Upper lobe of left lung (tissue), 6 donors: Measurements from ENCODE around the gene HTRA1. TPM values are rescaled to one million over a fixed set of nuclear protein-coding genes. Genes with fewer than 3 reads are reported as not detected.

Source experiments
- ATAC-seq, 2 donors: fragments of 200-7000 bp; cut with Tn5 transposase; one replicate each; pipeline ENCODE4 v1.9.1; 2022; ENCODE audit warnings: mild to moderate bottlenecking in 2 of 2, moderate library complexity in 2 of 2; ENCODE audit not compliant: low FRiP score in 2 of 2
- DNase-seq, 2 donors: peaks; one replicate each; pipeline ENCODE4 v3.0.0-alpha.2; 2019 to 2020
- H3K27ac ChIP-seq, 4 donors: fragments of 200-600 bp; sonication (generic); one replicate each; pipeline ENCODE4 v1.5.1; 2016 to 2019
- H3K27me3 ChIP-seq, 4 donors: fragments of 200-600 bp; sonication (generic); one replicate each; pipeline ENCODE4 v1.5.1; 2017 to 2019
- H3K36me3 ChIP-seq, 4 donors: fragments of 200-600 bp; sonication (generic); one replicate each; pipeline ENCODE4 v1.5.1; 2016 to 2019
- H3K4me1 ChIP-seq, 4 donors: fragments of 200-600 bp; sonication (generic); one replicate each; pipeline ENCODE4 v1.5.1; 2018 to 2019
- H3K4me3 ChIP-seq, 4 donors: fragments of 200-600 bp; sonication (generic); one replicate each; pipeline ENCODE4 v1.5.1; 2017 to 2019; ENCODE audit warnings: mild to moderate bottlenecking in 2 of 4, moderate library complexity in 1 of 4
- H3K9me3 ChIP-seq, 4 donors: fragments of 200-600 bp; sonication (generic); one replicate each; pipeline ENCODE4 v1.5.1; 2018 to 2019
- CTCF ChIP-seq, 6 experiments: fragments of 450-650 bp in 4 of 6; fragments of 200-600 bp in 2 of 6; sonication (generic) in 2 of 6; IDR thresholded peaks; one replicate each; pipeline ENCODE4 v1.5.1; 2016 to 2019; ENCODE audit warnings: antibody characterized with exemption in 6 of 6
- EP300 ChIP-seq, 4 donors: sonication (generic); formaldehyde crosslinking; IDR thresholded peaks; one replicate each; pipeline ENCODE4 v1.5.1; 2017; ENCODE audit warnings: antibody characterized with exemption in 4 of 4, control low read depth in 2 of 4
- POLR2A ChIP-seq, 4 donors: fragments of 450-650 bp; IDR thresholded peaks; one replicate each; pipeline ENCODE4 v1.5.1; 2016 to 2017; ENCODE audit warnings: antibody characterized with exemption in 4 of 4, mild to moderate bottlenecking in 2 of 4
- POLR2AphosphoS5 ChIP-seq, 2 donors: sonication (generic); formaldehyde crosslinking; IDR thresholded peaks; one replicate each; pipeline ENCODE4 v1.5.1; 2017; ENCODE audit warnings: antibody characterized with exemption in 2 of 2
- WGBS, 2 donors: methylation state at CpG; one replicate each; pipeline ENCODE4 v1.1.5; 2017 to 2018; 5-methylcytosine and 5-hydroxymethylcytosine counted together
- total RNA-seq, 6 donors: library from RNA; depleted of rRNA in 4 of 6; stranded (reverse); fragments of >200 nt in 4 of 6; gene quantifications; one replicate each; pipeline versions ENCODE4 v1.1.0 to v1.2.1, GENCODE V29; 2016 to 2021
- donor health status: DM: no; HTN: no; CAD: no; lungs with moderate emphysema.
- donor health status: DM: no; HTN: yes; CAD: no; lungs with severe emphysema.

HTRA1 gene
- total RNA-seq, 6 donors from 2014 or later: 20.7 to 72.8 (median 36.2) TPM

- TF ChIP-seq CTCF (IDR thresholded peaks at IDR 0.05) (no peak), POLR2AphosphoS5 (IDR thresholded peaks at IDR 0.05) (no peak), EP300 (IDR thresholded peaks at IDR 0.05) (no peak), POLR2A (IDR thresholded peaks at IDR 0.05) (no peak)
- Histone ChIP-seq H3K9me3 (no peaks in the 10 kb centered on the region), H3K4me3 (no peak overlapping the region), H3K27me3 (no peaks in the 10 kb centered on the region), H3K36me3 (peaks cover 0 to 5% (median 0%) of the 10 kb centered on the region in 4 donors), H3K4me1 (peaks cover 12 to 25% (median 18%) of the 10 kb centered on the region in 4 donors), H3K27ac (no peak overlapping the region)
- ATAC-seq (no peak), DNase-seq (no peak)
- WGBS, 2 donors: 74 to 80% methylated on average over 4 of the region's 4 CpGs
Observed at GRCh38 chr10:122490268-122490667, 28.9 kb downstream of the HTRA1 start.

- H3K4me1 ChIP-seq: peaks cover 9 to 18% (median 16%) of the 10 kb centered on the region in 4 donors
- TF ChIP-seq EP300 (IDR thresholded peaks at IDR 0.05) (no peak), CTCF (IDR thresholded peaks at IDR 0.05) (no peak), POLR2AphosphoS5 (IDR thresholded peaks at IDR 0.05) (no peak), POLR2A (IDR thresholded peaks at IDR 0.05) (no peak)
- DNase-seq (peak in 1 of 2 donors; percentile 71), ATAC-seq (no peak)
- H3K9me3 ChIP-seq: no peaks in the 10 kb centered on the region
- WGBS, 2 donors: 81 to 88% methylated on average over 18 to 26 of the region's 26 CpGs
- no peak overlapping the region for H3K4me3 ChIP-seq
- H3K27ac ChIP-seq: no peak overlapping the region
- peaks cover 0 to 5% (median 0%) of the 10 kb centered on the region in 4 donors for H3K36me3 ChIP-seq
- no peaks in the 10 kb centered on the region for H3K27me3 ChIP-seq
Observed at GRCh38 chr10:122490786-122491680, 29.7 kb downstream of the HTRA1 start.

- Histone ChIP-seq H3K27me3 (no peaks in the 10 kb centered on the region), H3K4me3 (no peak overlapping the region), H3K27ac (no peak overlapping the region), H3K36me3 (peaks cover 0 to 5% (median 0%) of the 10 kb centered on the region in 4 donors), H3K9me3 (no peaks in the 10 kb centered on the region), H3K4me1 (peaks cover 3 to 22% (median 9%) of the 10 kb centered on the region in 4 donors)
- DNase-seq (no peak), ATAC-seq (no peak)
- 89% methylated on average over 9 of the region's 9 CpGs for WGBS, 2 donors
- no peak for TF ChIP-seq POLR2AphosphoS5 (IDR thresholded peaks at IDR 0.05)
- TF ChIP-seq POLR2A (IDR thresholded peaks at IDR 0.05): no peak
- TF ChIP-seq CTCF (IDR thresholded peaks at IDR 0.05): no peak
- no peak for TF ChIP-seq EP300 (IDR thresholded peaks at IDR 0.05)
Observed at GRCh38 chr10:122492006-122492405, 30.7 kb downstream of the HTRA1 start.

GRCh38 chr10:122492999-122493481, 31.7 kb downstream of the HTRA1 start:
- WGBS, 2 donors: 76 to 88% methylated on average over 9 of the region's 9 CpGs
- ATAC-seq: peak in 1 of 2 donors; percentile 64
- Histone ChIP-seq H3K36me3 (peaks cover 0 to 5% (median 0%) of the 10 kb centered on the region in 4 donors), H3K9me3 (no peaks in the 10 kb centered on the region), H3K27me3 (no peaks in the 10 kb centered on the region), H3K4me3 (no peak overlapping the region), H3K4me1 (peaks cover 0 to 22% (median 3%) of the 10 kb centered on the region in 4 donors), H3K27ac (no peak overlapping the region)
- no peak for DNase-seq
- TF ChIP-seq CTCF (IDR thresholded peaks at IDR 0.05) (no peak), EP300 (IDR thresholded peaks at IDR 0.05) (no peak), POLR2A (IDR thresholded peaks at IDR 0.05) (no peak), POLR2AphosphoS5 (IDR thresholded peaks at IDR 0.05) (no peak)
